Activated T-helper 1 cell treated with Interleukin-2 at 50 U/mL for 16 hours (primary cell): ENCODE data around the gene CNNM2.
A peak's percentile ranks its signal among the peaks of the same experiment; 100 is the strongest.

Experiments
- DNase-seq: peaks from one replicate; pipeline ENCODE4 v3.0.0-alpha.2; 2020; ENCODE audit warnings: low read depth

Gene CNNM2

GRCh38 chr10:102917962-102918816, at the start of gene CNNM2:
TSS of gene CNNM2 (plus strand) at chr10:102918294. CDS start at chr10:102918481, 187 bp downstream.
- DNase-seq = peak; percentile 99

- DNase-seq = no peak
These were observed 49.2 kb upstream of the CNNM2 start for GRCh38 chr10:102868911-102869257.

- DNase-seq = no peak
These were observed 48.6 kb upstream of the CNNM2 start, which contains the start of gene AS3MT for GRCh38 chr10:102869258-102870198. TSS of gene AS3MT (plus strand) at chr10:102869470. CDS start at chr10:102869593, 123 bp downstream.

- no peak for DNase-seq
These were observed 47.9 kb upstream of the CNNM2 start for GRCh38 chr10:102870221-102870620.

GRCh38 chr10:102872163-102872562, 45.9 kb upstream of the CNNM2 start:
- no peak for DNase-seq

GRCh38 chr10:102876747-102877153, 41.3 kb upstream of the CNNM2 start:
- no peak for DNase-seq

- no peak for DNase-seq
These were observed 39.5 kb upstream of the CNNM2 start for GRCh38 chr10:102878629-102879028.

- no peak for DNase-seq
These were observed 37.8 kb upstream of the CNNM2 start for GRCh38 chr10:102880256-102880655.

GRCh38 chr10:102888048-102888447, 30.0 kb upstream of the CNNM2 start:
- DNase-seq = no peak

GRCh38 chr10:102894466-102895213, 23.5 kb upstream of the CNNM2 start:
- no peak for DNase-seq

- DNase-seq = no peak
These were observed 18.1 kb upstream of the CNNM2 start for GRCh38 chr10:102900006-102900405.

GRCh38 chr10:102904346-102904745, 13.7 kb upstream of the CNNM2 start:
- no peak for DNase-seq

- DNase-seq = no peak
These were observed 11.6 kb upstream of the CNNM2 start for GRCh38 chr10:102906507-102906906.

- no peak for DNase-seq
These were observed 3.3 kb upstream of the CNNM2 start for GRCh38 chr10:102914781-102915180.

GRCh38 chr10:102916173-102916572, 1.9 kb upstream of the CNNM2 start:
- DNase-seq = no peak

- DNase-seq = peak; percentile 69
These were observed 656 bp upstream of the CNNM2 start for GRCh38 chr10:102917314-102917961.

GRCh38 chr10:102918817-102919245, 737 bp downstream of the CNNM2 start:
- DNase-seq = peak; percentile 4

- DNase-seq = no peak
These were observed 1.3 kb downstream of the CNNM2 start for GRCh38 chr10:102919246-102919959.

GRCh38 chr10:102919992-102920739, 2.1 kb downstream of the CNNM2 start:
- DNase-seq = no peak

- no peak for DNase-seq
These were observed 5.5 kb downstream of the CNNM2 start for GRCh38 chr10:102923601-102924000.
